Stimulated activated CD8-positive, alpha-beta memory T cell treated with anti-CD3 and anti-CD28 coated beads, Interleukin-7, amount 100 ng/mL, for 48 hours (primary cell): ENCODE measurements around the gene CRYBA2.
A peak's percentile ranks its signal among the peaks of the same experiment; 100 is the strongest.

Experiments
- DNase-seq, 2 donors: peaks; one replicate each; pipeline ENCODE4 v3.0.0-alpha.2; 2020; ENCODE audit warnings: low read depth in 1 of 2; ENCODE audit errors: extremely low read depth in 1 of 2

CRYBA2 gene

GRCh38 chr2:219024059-219024458 lies 30.8 kb upstream of the CRYBA2 start:
- no peak for DNase-seq

DNA sequence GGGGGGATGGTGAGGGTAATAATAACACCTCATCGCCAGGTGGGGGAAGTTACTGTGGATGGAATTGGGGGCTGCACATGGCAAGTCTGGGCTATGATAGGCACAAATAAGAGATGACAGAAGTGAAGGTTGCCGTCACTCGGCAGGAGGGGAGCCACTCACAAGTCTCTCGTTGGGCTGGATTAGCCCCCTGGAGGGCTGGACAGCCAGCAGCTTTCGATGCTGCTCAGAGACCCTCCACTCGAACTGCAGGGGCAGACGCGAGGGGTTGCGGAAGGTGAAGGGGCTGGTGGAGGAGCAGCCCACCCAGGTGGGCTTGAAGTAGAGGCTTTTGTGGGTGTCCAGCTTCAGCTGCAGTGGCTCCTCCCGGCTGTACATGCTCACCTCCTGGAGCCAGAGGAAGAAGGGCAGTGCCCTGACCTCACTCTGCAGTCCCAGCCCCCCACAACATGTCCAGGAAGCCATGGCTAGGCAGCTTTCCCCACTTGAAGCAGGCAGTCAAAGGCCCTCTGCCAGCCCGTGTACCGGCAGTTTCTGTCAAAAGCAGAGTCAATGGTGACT lies 29.9 kb upstream of the CRYBA2 start:
- no peak for DNase-seq

DNA sequence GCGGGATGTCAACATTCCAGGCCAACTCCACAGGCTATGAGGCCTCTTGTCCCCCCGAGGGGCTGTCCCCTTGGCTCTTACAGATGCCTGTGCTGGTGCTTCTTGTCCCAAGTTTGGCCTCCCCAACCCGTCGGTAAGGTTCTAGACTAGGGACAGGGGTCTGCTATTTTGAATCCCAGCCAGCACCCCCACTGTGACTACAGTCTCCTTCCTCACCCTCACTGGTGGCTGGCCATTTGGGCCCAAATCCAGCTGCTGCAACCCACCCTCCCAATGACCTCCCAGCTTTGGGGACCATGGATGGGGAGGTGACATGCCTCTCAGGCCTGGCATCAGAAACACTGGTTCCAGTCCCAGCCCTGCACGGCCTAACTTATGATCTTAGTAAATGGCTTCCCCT lies 29.4 kb upstream of the CRYBA2 start:
- no peak for DNase-seq

GRCh38 chr2:219022041-219022440 lies 28.8 kb upstream of the CRYBA2 start:
- no peak for DNase-seq

- DNase-seq: no peak
Measured at GRCh38 chr2:219021591-219021990, 28.4 kb upstream of the CRYBA2 start.

- DNase-seq: no peak
Measured at GRCh38 chr2:219020604-219021365, 27.6 kb upstream of the CRYBA2 start.

DNA sequence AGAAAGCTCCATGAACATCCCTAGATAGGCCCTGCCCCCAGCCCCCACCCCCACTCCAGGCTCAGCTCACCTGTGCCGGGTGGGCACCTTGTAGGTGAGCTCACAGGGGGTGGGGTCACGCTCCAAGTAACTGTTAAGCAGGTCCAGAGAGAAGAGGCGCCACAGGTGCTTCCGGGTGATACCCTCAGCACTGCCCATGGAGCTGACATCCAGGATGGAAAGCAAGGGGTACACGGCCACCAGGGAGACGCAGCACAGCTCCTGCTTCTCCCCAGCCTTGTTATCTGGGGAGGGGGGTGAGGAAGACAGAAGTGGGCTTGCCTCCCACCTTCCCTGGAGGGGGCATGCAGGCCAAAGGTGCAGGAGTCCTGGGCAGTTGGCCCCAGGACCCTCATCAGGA lies 26.2 kb upstream of the CRYBA2 start:
- no peak for DNase-seq

- no peak for DNase-seq
Measured at GRCh38 chr2:219018726-219019125, 25.5 kb upstream of the CRYBA2 start.

DNA sequence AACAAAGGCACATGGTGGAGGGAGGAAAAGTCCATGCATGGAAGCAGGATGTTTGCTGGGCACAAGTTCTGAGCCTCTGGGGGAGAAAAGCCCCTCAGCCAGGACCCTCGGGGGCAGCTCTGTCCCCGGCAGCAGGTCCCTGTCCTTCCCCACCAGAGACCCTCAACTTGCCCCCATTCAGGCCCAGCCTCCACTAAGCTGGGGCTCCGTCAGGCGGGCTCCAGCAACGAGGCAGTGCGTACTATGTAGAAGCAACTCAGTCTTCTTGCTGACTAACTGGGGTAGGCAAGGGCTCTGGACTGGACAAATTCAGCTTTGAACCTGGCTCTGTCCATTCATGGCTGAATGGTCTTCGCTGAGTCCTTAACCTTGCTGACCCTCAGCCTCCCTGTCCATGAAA lies 25.1 kb upstream of the CRYBA2 start:
- DNase-seq: no peak

DNA sequence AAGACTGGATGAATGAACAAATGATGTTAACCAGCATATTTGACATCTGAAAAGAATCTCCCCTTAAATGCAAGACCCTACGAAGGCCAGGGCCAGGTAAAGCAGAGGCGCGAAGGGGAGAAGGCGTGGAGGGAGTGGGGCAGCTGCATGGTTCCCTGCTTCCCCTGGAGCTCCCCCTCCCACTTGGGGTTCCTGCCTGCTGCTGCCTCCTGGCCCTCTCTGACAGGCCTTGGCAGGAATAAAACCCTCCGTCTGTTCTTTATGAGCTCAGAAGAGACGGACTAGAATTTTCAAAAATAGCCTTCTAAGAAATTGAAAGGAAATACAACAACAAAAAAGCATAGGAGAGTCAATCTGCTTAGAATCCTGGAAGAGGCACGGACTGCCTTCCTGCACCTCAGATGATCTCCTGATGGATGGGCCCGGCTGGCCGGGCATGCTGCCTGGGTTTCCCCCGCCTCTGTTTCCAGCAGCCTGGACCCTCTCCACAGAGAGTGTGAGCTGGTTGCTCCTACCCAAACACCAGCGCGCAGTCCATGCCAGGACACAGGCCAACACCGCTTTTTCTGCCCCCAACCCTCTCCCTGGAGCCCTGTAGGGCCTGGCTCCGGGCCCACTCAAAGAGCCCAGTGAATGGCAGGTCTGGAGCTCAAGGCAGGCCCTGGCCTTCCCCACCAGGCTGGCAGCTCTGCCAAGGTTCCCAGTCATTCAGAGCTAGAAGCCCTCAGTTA lies 24.1 kb upstream of the CRYBA2 start:
- no peak for DNase-seq

DNA sequence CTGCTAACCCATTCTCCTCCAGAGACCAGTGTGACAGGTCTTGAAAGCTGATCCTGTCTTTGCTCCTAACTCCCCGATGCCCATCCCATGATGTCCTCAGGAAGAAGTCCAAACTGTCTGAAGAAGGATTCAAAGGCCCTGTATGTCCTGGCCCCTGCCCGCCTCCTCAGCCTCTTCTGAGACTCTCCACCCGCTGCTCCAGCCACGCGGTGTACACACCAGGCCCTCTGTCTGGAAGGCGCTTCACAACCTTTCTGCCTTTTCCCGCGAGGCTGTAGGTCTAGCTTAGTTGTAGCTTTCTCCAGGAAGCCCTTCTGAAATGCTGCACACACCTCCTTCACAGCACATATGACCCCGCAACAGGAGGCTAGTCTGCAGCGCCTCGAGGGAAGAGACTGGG lies 23.5 kb upstream of the CRYBA2 start:
- DNase-seq: no peak

- DNase-seq: no peak
Measured at GRCh38 chr2:219010873-219011272, 17.7 kb upstream of the CRYBA2 start.

DNA sequence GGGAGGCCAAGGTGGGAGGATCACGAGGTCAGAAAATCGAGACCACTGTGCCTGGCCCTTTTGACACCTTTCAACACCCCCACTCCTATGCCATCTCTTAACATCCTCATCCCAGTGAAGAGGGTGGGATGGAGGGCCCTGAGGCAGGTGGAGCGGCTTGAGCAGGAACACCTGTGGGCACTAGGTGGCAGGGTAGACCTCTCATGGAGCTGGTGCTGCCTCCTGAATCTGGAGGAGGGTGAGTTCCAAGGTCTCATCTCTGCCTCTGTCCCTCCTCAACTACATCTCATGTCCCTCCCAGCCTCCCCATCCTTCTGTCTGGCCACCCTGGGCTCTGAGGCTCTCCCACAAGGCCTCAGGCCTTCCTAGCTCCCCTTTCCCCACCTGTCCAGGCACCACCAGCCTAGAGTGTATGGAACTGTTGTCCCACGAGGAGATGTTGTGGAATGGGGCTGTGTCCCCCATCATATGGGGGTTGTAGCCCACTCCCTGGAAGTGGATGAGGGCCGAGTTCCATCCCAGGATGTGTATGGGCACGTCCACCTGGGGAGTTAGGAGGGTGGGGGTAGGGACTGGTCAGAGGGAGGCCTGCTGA lies 17.0 kb upstream of the CRYBA2 start:
- DNase-seq: no peak

GRCh38 chr2:219009294-219009693 lies 16.1 kb upstream of the CRYBA2 start:
- no peak for DNase-seq

- DNase-seq: no peak
Measured at GRCh38 chr2:219003979-219004378, 10.8 kb upstream of the CRYBA2 start.

GRCh38 chr2:219003267-219003634 lies 10.0 kb upstream of the CRYBA2 start:
- no peak for DNase-seq

GRCh38 chr2:219002395-219003266 lies 9.4 kb upstream of the CRYBA2 start:
- DNase-seq: peak in 1 of 2 donors; percentile 39

DNA sequence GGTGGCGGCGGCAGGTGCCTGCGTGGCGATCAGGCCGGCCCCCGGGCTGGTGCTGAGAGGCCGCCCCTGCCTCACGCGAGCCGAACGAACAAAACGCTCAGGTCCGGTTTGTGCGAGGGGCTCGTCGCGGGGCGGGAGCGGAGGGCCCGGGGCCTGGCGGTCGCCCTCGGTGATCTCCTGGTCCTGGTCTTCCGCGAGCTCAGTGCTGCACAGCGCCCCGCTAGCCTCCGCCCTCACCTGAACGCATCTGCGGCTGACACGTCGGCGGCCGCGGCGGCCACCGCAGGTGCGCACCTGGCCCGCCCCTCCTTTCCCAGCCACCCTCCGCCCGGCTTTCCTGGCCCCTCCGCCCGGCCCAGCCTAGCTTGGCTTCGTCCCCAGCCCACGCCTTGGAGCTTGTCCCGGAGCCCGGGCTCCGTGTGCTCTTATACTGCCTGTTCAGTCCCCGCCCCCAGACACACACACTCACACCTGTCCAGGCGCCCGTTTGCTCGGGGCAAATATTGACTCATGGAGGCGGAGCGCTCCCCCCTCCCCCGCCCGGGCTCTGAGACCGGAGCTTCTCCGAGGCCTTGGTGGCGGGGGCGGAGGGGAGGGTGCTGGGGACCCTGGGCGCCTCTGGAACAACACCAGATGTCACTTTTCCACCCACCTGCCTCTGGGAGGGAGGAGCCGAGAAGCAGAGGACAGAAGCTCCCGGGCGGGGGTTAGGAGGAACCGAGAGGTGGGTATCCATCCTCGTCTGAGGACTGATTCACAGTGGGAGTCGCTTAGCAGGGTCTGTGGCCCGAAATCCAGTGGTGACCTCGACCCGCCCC lies 8.6 kb upstream of the CRYBA2 start:
- no peak for DNase-seq

GRCh38 chr2:219001100-219001576 lies 7.9 kb upstream of the CRYBA2 start:
- no peak for DNase-seq

GRCh38 chr2:219000569-219000960 lies 7.3 kb upstream of the CRYBA2 start:
- DNase-seq: no peak
